Stomach (tissue), 9 donors: ENCODE measurements around the gene PLIN1. TPM values are rescaled to one million over a fixed set of nuclear protein-coding genes. Genes with fewer than 3 reads are reported as not detected.
A peak's percentile ranks its signal among the peaks of the same experiment; 100 is the strongest.

Experiments
- DNase-seq, 2 donors: peaks; one replicate each; pipeline versions ENCODE4 v3.0.0 to v3.0.0-alpha.2; 2013 to 2019
- H3K27ac ChIP-seq, 5 donors: fragments of 200-600 bp in 4 of 5; sonication (generic) in 4 of 5; one replicate each; pipeline ENCODE4 v1.5.1; 2013 to 2019; ENCODE audit warnings: mild to moderate bottlenecking in 1 of 5, moderate library complexity in 1 of 5
- H3K27me3 ChIP-seq, 3 donors: fragments of 200-600 bp; sonication (generic); one replicate each; pipeline ENCODE4 v1.5.1; 2017 to 2019; ENCODE audit warnings: mixed run types in 1 of 3
- H3K36me3 ChIP-seq, 4 donors: fragments of 200-600 bp; sonication (generic); 1 replicate in 3 of 4; 2 replicates in 1 of 4; pipeline ENCODE4 v1.5.1; 2016 to 2019
- H3K4me1 ChIP-seq, 4 donors: fragments of 200-600 bp; sonication (generic); one replicate each; pipeline ENCODE4 v1.5.1; 2016 to 2019
- H3K4me3 ChIP-seq, 4 donors: fragments of 200-600 bp; sonication (generic) in 3 of 4; one replicate each; pipeline ENCODE4 v1.5.1; 2016 to 2019; ENCODE audit warnings: mild to moderate bottlenecking in 1 of 4
- H3K9me3 ChIP-seq, 4 donors: fragments of 200-600 bp; sonication (generic); one replicate each; pipeline ENCODE4 v1.5.1; 2016 to 2019
- EP300 ChIP-seq: sonication (generic); formaldehyde crosslinking; IDR thresholded peaks from one replicate; pipeline ENCODE4 v1.6.1; 2017; ENCODE audit warnings: antibody characterized with exemption
- POLR2A ChIP-seq, 4 donors: fragments of 450-650 bp; IDR thresholded peaks; one replicate each; pipeline ENCODE4 v1.6.1; 2016; ENCODE audit warnings: antibody characterized with exemption in 4 of 4, control low read depth in 2 of 4, mild to moderate bottlenecking in 1 of 4, moderate library complexity in 1 of 4
- POLR2AphosphoS5 ChIP-seq, 3 donors: sonication (generic); formaldehyde crosslinking; IDR thresholded peaks; one replicate each; pipeline ENCODE4 v1.6.1; 2016; ENCODE audit warnings: antibody characterized with exemption in 3 of 3
- WGBS, 5 donors: extraction: QIAGEN DNeasy Blood & Tissue Kit in 3 of 5; methylation state at CpG; one replicate each; pipeline versions ENCODE4 v1.1.5 to v1.1.7; 2013 to 2018; 5-methylcytosine and 5-hydroxymethylcytosine counted together
- intact Hi-C: fragments of 100-400 bp; cut with DNase I; formaldehyde crosslinking; loops from one replicate; pipeline ENCODE4 v1.15.1; 2023; ENCODE audit warnings: low total_unique reads
- polyA plus RNA-seq, 3 donors: library from polyadenylated mRNA; stranded (reverse); fragments of 200-250 nt; gene quantifications; one replicate each; pipeline ENCODE4 v1.2.3, GENCODE V29; 2013
- total RNA-seq, 5 donors: library from RNA; depleted of rRNA; stranded (reverse); fragments of >200 nt; gene quantifications; one replicate each; pipeline versions ENCODE4 v1.1.0 to v1.2.3, GENCODE V29; 2014 to 2016
- TF ChIP-seq, protein P1 (sequence below), 7 experiments: fragments of 450-650 bp in 4 of 7; fragments of 200-600 bp in 3 of 7; sonication (generic) in 3 of 7; IDR thresholded peaks; one replicate each; pipeline ENCODE4 v1.5.1; 2016 to 2019; ENCODE audit warnings: antibody characterized with exemption in 7 of 7, control low read depth in 2 of 7, mild to moderate bottlenecking in 1 of 7
- donor health status: healthy with polysubstance abuse.
- donor health status: Bipolar disorder and iron deficiency.
- donor health status: healthy.

The PLIN1 gene
- total and polyA plus RNA-seq, 8 donors: 0.12 to 7.6 (median 3.4) TPM

DNA sequence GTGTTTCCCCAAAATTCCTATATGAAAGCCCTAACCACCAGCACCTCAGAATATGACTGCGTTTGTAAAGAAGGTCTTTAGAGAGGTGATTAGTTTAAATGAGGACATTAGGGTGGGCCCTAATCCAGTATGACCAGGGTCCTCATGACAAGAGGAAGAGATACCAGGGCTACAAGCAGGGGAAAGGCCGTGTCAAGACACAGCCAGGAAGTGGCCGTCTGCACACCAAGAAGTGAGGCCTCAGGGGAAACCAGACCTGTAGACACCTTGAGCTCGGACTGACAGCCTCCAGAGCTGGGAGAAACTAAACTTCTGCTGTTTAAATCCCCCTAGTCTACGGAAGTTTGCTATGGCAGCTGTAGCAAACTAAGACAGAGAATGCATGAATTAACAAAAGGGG, 38.1 kb downstream of the PLIN1 start:
- Histone ChIP-seq H3K9me3 (no peaks in the 10 kb centered on the region), H3K27me3 (no peaks in the 10 kb centered on the region), H3K36me3 (peaks cover 0 to 38% (median 14%) of the 10 kb centered on the region in 4 donors), H3K27ac (no peak overlapping the region), H3K4me3 (no peak overlapping the region), H3K4me1 (no peaks in the 10 kb centered on the region)
- intact Hi-C loops: loop anchor here (5.0 to 10.0 kb wide), 2 partner anchors 56 to 104 kb away; no protein-coding TSS in a partner anchor
- 78 to 88% (median 85%) methylated on average over 5 of the region's 5 CpGs for WGBS, 5 donors
- no peak for DNase-seq
- TF ChIP-seq POLR2A (IDR thresholded peaks at IDR 0.05): no peak

DNA sequence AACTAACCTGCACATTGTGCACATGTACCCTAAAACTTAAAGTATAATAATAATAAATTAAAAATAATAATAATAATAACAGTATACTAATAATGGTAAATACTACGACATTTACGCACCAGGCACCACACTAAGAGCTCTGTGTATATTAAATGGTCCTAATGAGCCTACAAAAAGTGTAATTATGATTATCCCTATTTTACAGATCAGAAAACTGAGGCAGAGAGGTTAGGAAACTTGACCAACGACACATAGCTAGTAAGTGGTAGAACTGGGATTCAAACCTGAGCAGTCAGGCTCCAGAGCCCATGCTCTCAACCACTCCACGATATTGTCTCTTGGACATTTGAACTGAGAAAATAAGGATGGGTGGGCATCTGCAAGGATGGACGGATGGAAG, 38.9 kb downstream of the PLIN1 start:
- intact Hi-C loops: loop anchor here (5.0 to 10.0 kb wide), 2 partner anchors 57 to 105 kb away; no protein-coding TSS in a partner anchor
- 97 to 99% (median 97%) methylated on average over 5 of the region's 5 CpGs for WGBS, 5 donors
- H3K27ac ChIP-seq: no peak overlapping the region
- TF ChIP-seq POLR2A (IDR thresholded peaks at IDR 0.05) (no peak), EP300 (no peak), POLR2AphosphoS5 (IDR thresholded peaks at IDR 0.05) (no peak)
- TF ChIP-seq, protein P1, sequence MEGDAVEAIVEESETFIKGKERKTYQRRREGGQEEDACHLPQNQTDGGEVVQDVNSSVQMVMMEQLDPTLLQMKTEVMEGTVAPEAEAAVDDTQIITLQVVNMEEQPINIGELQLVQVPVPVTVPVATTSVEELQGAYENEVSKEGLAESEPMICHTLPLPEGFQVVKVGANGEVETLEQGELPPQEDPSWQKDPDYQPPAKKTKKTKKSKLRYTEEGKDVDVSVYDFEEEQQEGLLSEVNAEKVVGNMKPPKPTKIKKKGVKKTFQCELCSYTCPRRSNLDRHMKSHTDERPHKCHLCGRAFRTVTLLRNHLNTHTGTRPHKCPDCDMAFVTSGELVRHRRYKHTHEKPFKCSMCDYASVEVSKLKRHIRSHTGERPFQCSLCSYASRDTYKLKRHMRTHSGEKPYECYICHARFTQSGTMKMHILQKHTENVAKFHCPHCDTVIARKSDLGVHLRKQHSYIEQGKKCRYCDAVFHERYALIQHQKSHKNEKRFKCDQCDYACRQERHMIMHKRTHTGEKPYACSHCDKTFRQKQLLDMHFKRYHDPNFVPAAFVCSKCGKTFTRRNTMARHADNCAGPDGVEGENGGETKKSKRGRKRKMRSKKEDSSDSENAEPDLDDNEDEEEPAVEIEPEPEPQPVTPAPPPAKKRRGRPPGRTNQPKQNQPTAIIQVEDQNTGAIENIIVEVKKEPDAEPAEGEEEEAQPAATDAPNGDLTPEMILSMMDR (IDR thresholded peaks at IDR 0.05): no peak
- H3K4me3 ChIP-seq: no peak overlapping the region
- no peaks in the 10 kb centered on the region for H3K4me1 ChIP-seq
- no peaks in the 10 kb centered on the region for H3K27me3 ChIP-seq
- H3K36me3 ChIP-seq: peaks cover 0 to 37% (median 14%) of the 10 kb centered on the region in 4 donors
- no peaks in the 10 kb centered on the region for H3K9me3 ChIP-seq
- peak in 1 of 2 donors; percentile 2 for DNase-seq

DNA sequence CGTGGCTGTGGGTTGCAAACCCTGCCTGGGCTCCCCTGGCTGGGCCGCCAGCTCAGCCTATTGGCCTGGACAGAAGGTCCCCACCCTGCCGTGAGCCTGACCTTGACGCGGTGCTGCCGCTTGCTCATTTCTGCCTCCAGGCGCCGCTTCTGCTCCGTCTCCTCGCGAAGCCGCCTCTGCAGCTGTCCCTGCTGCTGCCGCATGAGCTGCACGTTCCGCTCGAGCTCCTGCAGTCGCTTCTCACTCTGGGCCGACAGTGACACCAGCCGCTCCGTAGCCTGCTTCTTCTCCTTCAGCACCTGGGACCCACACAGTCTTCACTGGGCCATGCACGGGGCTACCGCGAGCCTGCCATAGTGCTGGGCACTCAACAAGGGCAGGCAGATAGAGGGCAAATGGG, 45.6 kb downstream of the PLIN1 start:
- Histone ChIP-seq H3K36me3 (peaks cover 13 to 55% (median 51%) of the 10 kb centered on the region in 4 donors), H3K27ac (no peak overlapping the region), H3K4me3 (no peak overlapping the region), H3K27me3 (no peaks in the 10 kb centered on the region), H3K4me1 (no peaks in the 10 kb centered on the region), H3K9me3 (no peaks in the 10 kb centered on the region)
- DNase-seq: peak in 1 of 2 donors; percentile 13
- intact Hi-C loops: no loop called here
- TF ChIP-seq EP300 (no peak), POLR2A (IDR thresholded peaks at IDR 0.05) (no peak), POLR2AphosphoS5 (IDR thresholded peaks at IDR 0.05) (no peak)
- TF ChIP-seq, protein P1 (IDR thresholded peaks at IDR 0.05): no peak
- 90 to 96% (median 94%) methylated on average over 23 of the region's 23 CpGs for WGBS, 5 donors

DNA sequence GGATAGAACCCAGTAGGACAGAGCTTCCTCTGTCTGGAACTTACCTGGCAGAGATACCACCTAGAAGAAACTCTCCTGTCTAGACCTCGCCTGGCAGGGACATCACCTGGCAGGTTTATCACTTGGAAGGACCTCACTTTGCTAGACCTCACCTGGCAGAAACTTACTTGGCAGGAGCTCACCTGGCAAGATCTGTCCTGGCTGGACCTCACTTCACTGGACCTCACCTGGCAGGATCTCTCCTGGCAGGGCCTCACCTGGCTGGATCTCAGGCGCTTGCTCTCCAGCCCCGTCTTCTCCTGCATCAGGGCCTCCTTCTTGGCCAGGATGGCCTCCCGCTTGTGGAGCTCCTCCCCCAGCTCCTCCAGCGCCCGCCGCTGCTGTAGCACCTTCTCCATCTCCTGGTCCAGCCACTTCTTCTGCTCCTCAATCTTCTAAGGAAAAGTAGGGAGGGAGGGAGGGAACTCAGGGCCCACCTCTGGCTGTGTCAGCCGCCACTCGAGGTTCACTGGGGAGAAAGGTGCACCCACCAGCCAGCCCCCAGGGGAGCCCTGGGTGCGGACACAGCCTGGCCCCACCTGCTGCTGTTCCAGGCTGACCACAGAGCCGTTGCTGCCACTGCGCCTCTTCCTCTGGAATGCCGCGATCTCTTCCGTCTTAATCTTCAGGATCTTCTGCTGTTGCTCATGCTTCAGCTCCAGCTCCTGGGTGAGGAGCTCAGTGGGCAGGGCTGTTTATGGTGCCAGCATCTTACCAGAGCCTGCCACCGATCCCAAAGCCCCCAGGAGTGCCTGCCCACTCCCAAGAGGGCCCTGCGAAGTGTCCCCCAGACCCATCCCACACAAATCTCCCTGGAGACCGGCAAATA, 46.4 kb downstream of the PLIN1 start:
- H3K36me3 ChIP-seq: peaks cover 13 to 63% (median 59%) of the 10 kb centered on the region in 4 donors
- H3K4me3 ChIP-seq: no peak overlapping the region
- no peaks in the 10 kb centered on the region for H3K4me1 ChIP-seq
- no peak overlapping the region for H3K27ac ChIP-seq
- DNase-seq: peak in 1 of 2 donors; percentile 52
- H3K27me3 ChIP-seq: no peaks in the 10 kb centered on the region
- TF ChIP-seq POLR2AphosphoS5 (IDR thresholded peaks at IDR 0.05) (no peak), POLR2A (IDR thresholded peaks at IDR 0.05) (no peak), EP300 (no peak)
- TF ChIP-seq, protein P1 (IDR thresholded peaks at IDR 0.05): no peak
- 86 to 96% (median 89%) methylated on average over 15 to 18 of the region's 18 CpGs for WGBS, 5 donors
- H3K9me3 ChIP-seq: no peaks in the 10 kb centered on the region
- intact Hi-C loops: no loop called here

DNA sequence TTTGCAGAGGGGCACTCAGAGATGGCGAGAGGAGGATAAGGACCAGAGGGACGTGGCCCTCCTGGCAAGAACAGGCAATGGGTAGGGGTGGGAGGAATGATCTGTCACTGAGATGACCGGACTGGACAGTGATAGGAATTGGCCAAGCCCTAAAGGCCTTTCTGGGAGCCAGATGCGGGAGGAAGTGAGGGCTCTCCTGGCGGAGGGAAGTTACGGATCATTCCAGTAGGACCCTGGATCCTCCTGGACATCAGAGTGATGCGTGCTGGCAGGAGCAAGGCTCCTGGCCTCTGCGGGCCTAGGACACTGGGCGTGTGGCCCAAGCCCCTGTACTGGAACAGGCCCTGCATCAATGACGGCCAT, 47.3 kb downstream of the PLIN1 start:
- no peak overlapping the region for H3K27ac ChIP-seq
- TF ChIP-seq, protein P1 (IDR thresholded peaks at IDR 0.05): no peak
- H3K27me3 ChIP-seq: no peaks in the 10 kb centered on the region
- WGBS, 5 donors: 87 to 92% (median 90%) methylated on average over 9 to 10 of the region's 10 CpGs
- intact Hi-C loops: no loop called here
- H3K36me3 ChIP-seq: peaks cover 13 to 72% (median 68%) of the 10 kb centered on the region in 4 donors
- DNase-seq: no peak
- no peaks in the 10 kb centered on the region for H3K9me3 ChIP-seq
- H3K4me1 ChIP-seq: no peaks in the 10 kb centered on the region
- H3K4me3 ChIP-seq: no peak overlapping the region
